Astrocyte (in vitro differentiated cells and primary cell): Measurements from ENCODE around the gene SPHK1. TPM values are rescaled to one million over a fixed set of nuclear protein-coding genes. Genes with fewer than 3 reads are reported as not detected.

Experiments used
- DNase-seq: peaks from one replicate; pipeline ENCODE4 v3.0.0-alpha.2; 2010; ENCODE audit warnings: low read depth
- FAIRE-seq: peaks from 2 replicates; lab custom pipeline; 2011; peaks lifted over from hg19 to GRCh38; lab: Jason Lieb, UNC
- H2AFZ ChIP-seq: 2 replicates; pipeline ENCODE4 v1.6.0; 2012; ENCODE audit warnings: low read depth, low read length, inconsistent platforms
- H3K27ac ChIP-seq: 2 replicates; pipeline ENCODE4 v1.5.1; 2011; ENCODE audit warnings: low read depth, low read length, inconsistent platforms
- H3K27me3 ChIP-seq: 2 replicates; pipeline ENCODE4 v1.6.0; 2011; ENCODE audit warnings: low read length, inconsistent platforms; ENCODE audit not compliant: insufficient read depth
- H3K36me3 ChIP-seq: 2 replicates; pipeline ENCODE4 v1.5.1; 2011; ENCODE audit warnings: low read length, inconsistent platforms; ENCODE audit not compliant: insufficient read depth
- H3K4me1 ChIP-seq: 2 replicates; pipeline ENCODE4 v1.5.1; 2011; ENCODE audit warnings: low read length, inconsistent platforms; ENCODE audit not compliant: insufficient read depth
- H3K4me2 ChIP-seq: 2 replicates; pipeline ENCODE4 v1.6.0; 2012; ENCODE audit warnings: low read length, inconsistent platforms
- H3K4me3 ChIP-seq: 2 replicates; pipeline ENCODE4 v1.5.1; 2011; ENCODE audit warnings: low read depth, mild to moderate bottlenecking, low read length, inconsistent platforms; ENCODE audit not compliant: insufficient read depth
- H3K79me2 ChIP-seq: 2 replicates; pipeline ENCODE4 v1.6.0; 2012; ENCODE audit warnings: mild to moderate bottlenecking, low read length, inconsistent platforms; ENCODE audit not compliant: insufficient read depth
- H3K9ac ChIP-seq: 2 replicates; pipeline ENCODE4 v1.6.0; 2012; ENCODE audit warnings: mild to moderate bottlenecking, low read length, inconsistent platforms
- H3K9me3 ChIP-seq: 2 replicates; pipeline ENCODE4 v1.5.1; 2012; ENCODE audit warnings: low read depth, mild to moderate bottlenecking, low read length, inconsistent platforms; ENCODE audit not compliant: insufficient read depth
- H4K20me1 ChIP-seq: 2 replicates; pipeline ENCODE4 v1.6.0; 2012; ENCODE audit warnings: low read length, inconsistent platforms; ENCODE audit not compliant: insufficient read depth
- H3K27ac Mint-ChIP-seq: one replicate; pipeline ENCODE4 v1.8.0; 2021; ENCODE audit warnings: mild to moderate bottlenecking, mixed read lengths; ENCODE audit not compliant: unreplicated experiment
- H3K27me3 Mint-ChIP-seq: one replicate; pipeline ENCODE4 v1.8.0; 2021; ENCODE audit warnings: low read depth, mixed read lengths; ENCODE audit not compliant: unreplicated experiment
- H3K36me3 Mint-ChIP-seq: one replicate; pipeline ENCODE4 v1.8.0; 2021; ENCODE audit warnings: low read depth, mixed read lengths; ENCODE audit not compliant: unreplicated experiment
- H3K4me1 Mint-ChIP-seq: one replicate; pipeline ENCODE4 v1.8.0; 2021; ENCODE audit warnings: low read depth, mixed read lengths; ENCODE audit not compliant: unreplicated experiment
- H3K4me3 Mint-ChIP-seq: one replicate; pipeline ENCODE4 v1.8.0; 2021; ENCODE audit warnings: mild to moderate bottlenecking, moderate library complexity, mixed read lengths; ENCODE audit not compliant: unreplicated experiment
- H3K9me3 Mint-ChIP-seq: one replicate; pipeline ENCODE4 v1.8.0; 2021; ENCODE audit warnings: mild to moderate bottlenecking, mixed read lengths; ENCODE audit not compliant: unreplicated experiment
- EZH2 ChIP-seq: IDR thresholded peaks from 2 replicates; pipeline ENCODE4 v1.6.1; 2012; ENCODE audit warnings: mild to moderate bottlenecking, low read length, inconsistent platforms; ENCODE audit not compliant: insufficient read depth
- total RNA-seq: library from RNA; stranded (reverse); gene quantifications from 2 replicates; pipeline ENCODE4 v1.2.1, GENCODE V29; 2021
- TF ChIP-seq, protein P1 (sequence below): IDR thresholded peaks from 2 replicates; pipeline ENCODE4 v1.5.1; 2011; ENCODE audit warnings: low read depth, mild to moderate bottlenecking, inconsistent platforms, low read length, moderate library complexity; ENCODE audit not compliant: insufficient read depth

Gene SPHK1
- total RNA-seq, 1 donor from 2014 or later: 34.8 TPM

DNA sequence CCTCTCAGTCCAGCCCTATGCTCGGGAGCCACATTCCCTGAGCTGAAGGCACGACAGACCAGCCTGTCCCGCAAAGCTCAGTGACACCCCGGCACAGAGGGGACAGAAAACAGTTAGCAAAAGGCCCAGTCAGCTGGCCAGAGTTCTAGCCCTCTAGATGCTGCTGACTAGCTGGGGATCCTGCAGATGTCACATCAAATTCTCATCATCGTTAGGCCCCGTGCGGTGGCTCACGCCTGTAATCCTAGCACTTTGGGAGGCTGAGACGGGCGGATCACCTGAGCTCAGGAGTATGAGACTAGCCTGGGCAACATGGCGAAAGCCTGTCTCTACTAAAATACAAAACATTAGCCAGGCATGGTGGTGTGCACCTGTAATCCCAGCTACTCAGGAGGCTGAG is 51.3 kb downstream of the SPHK1 start:
- no peak overlapping the region for H3K27ac Mint-ChIP-seq

More for the DNA sequence above, 51.3 kb downstream of the SPHK1 start:
- H3K4me3 ChIP-seq: no peak overlapping the region
- H3K27ac ChIP-seq: no peak overlapping the region
- H3K9ac ChIP-seq: no peak overlapping the region
- FAIRE-seq (no peak), DNase-seq (no peak)
- H3K27me3 Mint-ChIP-seq: no peaks in the 10 kb centered on the region
- no peak overlapping the region for H3K4me3 Mint-ChIP-seq
- H3K36me3 Mint-ChIP-seq: peaks cover 2% of the 10 kb centered on the region
- no peaks in the 10 kb centered on the region for H3K27me3 ChIP-seq
- H3K9me3 ChIP-seq: no peaks in the 10 kb centered on the region
- peaks cover 8% of the 10 kb centered on the region for H3K4me1 Mint-ChIP-seq
- peaks cover 91% of the 10 kb centered on the region for H3K79me2 ChIP-seq
- no peak overlapping the region for H2AFZ ChIP-seq
- no peaks in the 10 kb centered on the region for H3K9me3 Mint-ChIP-seq
- TF ChIP-seq, protein P1, sequence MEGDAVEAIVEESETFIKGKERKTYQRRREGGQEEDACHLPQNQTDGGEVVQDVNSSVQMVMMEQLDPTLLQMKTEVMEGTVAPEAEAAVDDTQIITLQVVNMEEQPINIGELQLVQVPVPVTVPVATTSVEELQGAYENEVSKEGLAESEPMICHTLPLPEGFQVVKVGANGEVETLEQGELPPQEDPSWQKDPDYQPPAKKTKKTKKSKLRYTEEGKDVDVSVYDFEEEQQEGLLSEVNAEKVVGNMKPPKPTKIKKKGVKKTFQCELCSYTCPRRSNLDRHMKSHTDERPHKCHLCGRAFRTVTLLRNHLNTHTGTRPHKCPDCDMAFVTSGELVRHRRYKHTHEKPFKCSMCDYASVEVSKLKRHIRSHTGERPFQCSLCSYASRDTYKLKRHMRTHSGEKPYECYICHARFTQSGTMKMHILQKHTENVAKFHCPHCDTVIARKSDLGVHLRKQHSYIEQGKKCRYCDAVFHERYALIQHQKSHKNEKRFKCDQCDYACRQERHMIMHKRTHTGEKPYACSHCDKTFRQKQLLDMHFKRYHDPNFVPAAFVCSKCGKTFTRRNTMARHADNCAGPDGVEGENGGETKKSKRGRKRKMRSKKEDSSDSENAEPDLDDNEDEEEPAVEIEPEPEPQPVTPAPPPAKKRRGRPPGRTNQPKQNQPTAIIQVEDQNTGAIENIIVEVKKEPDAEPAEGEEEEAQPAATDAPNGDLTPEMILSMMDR: no peak
- TF ChIP-seq EZH2: no peak
- peaks cover 93% of the 10 kb centered on the region for H4K20me1 ChIP-seq
- peaks cover 3% of the 10 kb centered on the region for H3K4me1 ChIP-seq
- no peaks in the 10 kb centered on the region for H3K36me3 ChIP-seq
- no peak overlapping the region for H3K4me2 ChIP-seq

Other genes with a start within 250 kb of the SPHK1 start
- 0.31 and 0.48 TPM in 2 replicates for gene FOXJ1, start 243.4 kb upstream of the SPHK1 start, total RNA-seq
- 1.4 and 1.8 TPM in 2 replicates for gene RNF157, start 144.1 kb upstream of the SPHK1 start, total RNA-seq
- 32.8 and 34.6 TPM in 2 replicates for gene UBALD2, start 119.3 kb upstream of the SPHK1 start, total RNA-seq
- 2.5 and 3.8 TPM in 2 replicates for gene QRICH2, start 76.3 kb upstream of the SPHK1 start, total RNA-seq
- gene PRPSAP1, start 30.7 kb upstream of the SPHK1 start, total RNA-seq: 33.3 and 36.2 TPM in 2 replicates
- 25.8 and 26.0 TPM in 2 replicates for gene UBE2O, start 68.5 kb downstream of the SPHK1 start, total RNA-seq
- 0.19 TPM in 1 of 2 replicates, not detected in the other for gene AANAT, start 83.0 kb downstream of the SPHK1 start, total RNA-seq
- gene RHBDF2, start 116.8 kb downstream of the SPHK1 start, total RNA-seq: 27.0 and 30.7 TPM in 2 replicates
- 20.5 and 29.2 TPM in 2 replicates for gene CYGB, start 153.1 kb downstream of the SPHK1 start, total RNA-seq
- 1.5 and 2.2 TPM in 2 replicates for gene PRCD, start 155.4 kb downstream of the SPHK1 start, total RNA-seq
- 0.79 TPM in 1 of 2 replicates, not detected in the other for gene ST6GALNAC2, start 201.3 kb downstream of the SPHK1 start, total RNA-seq